AG10803 (cell line): ENCODE results near the gene RYK.
"Not testable (repeated sequence)": the region's sequence is repeated elsewhere in the genome, so short reads cannot be mapped to it uniquely, and the experiment has no call there.

Experiments
- DNase-seq: peaks from one replicate; pipeline ENCODE4 v3.0.0; 2010; ENCODE audit warnings: low read depth
- H3K4me3 ChIP-seq: 2 replicates; pipeline ENCODE4 v1.5.1; 2011; ENCODE audit warnings: mild to moderate bottlenecking, low read length, control low read depth
- TF ChIP-seq, protein P1 (sequence below): conservative IDR thresholded peaks from 2 replicates; pipeline ENCODE4 v1.5.1; 2011; ENCODE audit warnings: mild to moderate bottlenecking, low read length, control low read depth, inconsistent platforms

RYK gene

DNA sequence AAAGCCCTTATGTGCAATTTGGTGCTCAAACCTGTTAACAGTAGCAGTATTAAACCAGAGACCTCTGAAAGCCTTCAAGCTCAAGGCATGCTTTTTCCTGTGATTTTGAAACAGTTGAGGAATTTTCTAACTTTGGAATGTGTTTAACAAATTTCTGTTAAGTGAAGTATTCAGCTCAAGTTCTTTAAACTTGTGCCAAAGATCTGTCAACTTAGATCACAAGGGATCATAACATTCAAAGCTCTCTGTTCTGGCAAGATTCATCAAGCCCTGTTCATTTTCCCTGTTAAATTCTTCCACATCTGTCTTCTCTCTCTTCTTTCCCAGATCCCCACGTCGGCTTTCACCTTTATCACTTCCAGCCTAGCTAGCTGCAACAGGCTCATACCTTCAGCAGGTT lies 28.8 kb upstream of the RYK start:
- TF ChIP-seq, protein P1, sequence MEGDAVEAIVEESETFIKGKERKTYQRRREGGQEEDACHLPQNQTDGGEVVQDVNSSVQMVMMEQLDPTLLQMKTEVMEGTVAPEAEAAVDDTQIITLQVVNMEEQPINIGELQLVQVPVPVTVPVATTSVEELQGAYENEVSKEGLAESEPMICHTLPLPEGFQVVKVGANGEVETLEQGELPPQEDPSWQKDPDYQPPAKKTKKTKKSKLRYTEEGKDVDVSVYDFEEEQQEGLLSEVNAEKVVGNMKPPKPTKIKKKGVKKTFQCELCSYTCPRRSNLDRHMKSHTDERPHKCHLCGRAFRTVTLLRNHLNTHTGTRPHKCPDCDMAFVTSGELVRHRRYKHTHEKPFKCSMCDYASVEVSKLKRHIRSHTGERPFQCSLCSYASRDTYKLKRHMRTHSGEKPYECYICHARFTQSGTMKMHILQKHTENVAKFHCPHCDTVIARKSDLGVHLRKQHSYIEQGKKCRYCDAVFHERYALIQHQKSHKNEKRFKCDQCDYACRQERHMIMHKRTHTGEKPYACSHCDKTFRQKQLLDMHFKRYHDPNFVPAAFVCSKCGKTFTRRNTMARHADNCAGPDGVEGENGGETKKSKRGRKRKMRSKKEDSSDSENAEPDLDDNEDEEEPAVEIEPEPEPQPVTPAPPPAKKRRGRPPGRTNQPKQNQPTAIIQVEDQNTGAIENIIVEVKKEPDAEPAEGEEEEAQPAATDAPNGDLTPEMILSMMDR, result no peak
- no peak overlapping the region for H3K4me3 ChIP-seq
- DNase-seq, result peak; percentile 54

GRCh38 chr3:134277066-134277660 lies 26.5 kb upstream of the RYK start:
- no peak overlapping the region for H3K4me3 ChIP-seq
- TF ChIP-seq, protein P1, result no peak
- no peak for DNase-seq

DNA sequence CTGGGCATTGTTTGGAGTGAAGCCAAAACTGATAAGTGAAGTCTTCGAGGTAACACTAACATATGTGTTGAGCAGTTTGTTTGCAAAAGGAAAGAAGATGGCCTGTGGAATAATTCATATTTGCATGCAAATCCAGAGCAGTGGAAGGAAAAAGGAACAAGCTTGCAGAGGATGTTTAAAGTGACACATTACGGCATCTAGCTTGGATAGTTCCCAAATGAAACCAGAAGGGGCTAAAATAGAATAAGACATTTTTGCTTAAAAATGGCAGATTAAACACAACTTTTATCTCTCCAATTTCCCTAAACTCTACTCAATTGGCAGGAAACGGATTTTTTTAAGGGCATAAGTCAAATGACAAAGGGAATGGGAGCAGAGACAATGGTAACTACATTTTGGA lies 25.4 kb upstream of the RYK start:
- no peak for DNase-seq
- no peak overlapping the region for H3K4me3 ChIP-seq
- TF ChIP-seq, protein P1, result no peak

- not testable (repeated sequence) for H3K4me3 ChIP-seq, DNase-seq
Observed at GRCh38 chr3:134275110-134275509, 24.5 kb upstream of the RYK start.

DNA sequence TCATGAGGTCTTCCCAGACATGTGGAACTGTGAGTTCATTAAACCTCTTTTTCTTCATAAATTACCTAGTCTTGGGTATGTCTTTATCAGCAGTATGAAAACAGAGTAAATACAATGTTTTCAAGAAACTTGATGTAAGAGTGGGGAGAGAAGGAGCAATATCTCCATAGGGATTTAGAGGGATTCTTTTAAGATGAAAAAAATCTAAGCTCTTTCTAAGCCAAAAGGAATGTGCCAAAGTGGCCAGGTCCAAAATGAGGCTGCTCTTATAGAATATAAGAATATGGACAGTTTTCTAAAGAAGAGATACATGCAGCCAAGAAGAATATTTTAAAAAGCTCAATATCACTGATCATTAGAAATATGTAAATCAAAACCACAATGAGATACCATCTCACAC lies 23.9 kb upstream of the RYK start:
- TF ChIP-seq, protein P1, result no peak
- DNase-seq, result peak; percentile 32
- no peak overlapping the region for H3K4me3 ChIP-seq

DNA sequence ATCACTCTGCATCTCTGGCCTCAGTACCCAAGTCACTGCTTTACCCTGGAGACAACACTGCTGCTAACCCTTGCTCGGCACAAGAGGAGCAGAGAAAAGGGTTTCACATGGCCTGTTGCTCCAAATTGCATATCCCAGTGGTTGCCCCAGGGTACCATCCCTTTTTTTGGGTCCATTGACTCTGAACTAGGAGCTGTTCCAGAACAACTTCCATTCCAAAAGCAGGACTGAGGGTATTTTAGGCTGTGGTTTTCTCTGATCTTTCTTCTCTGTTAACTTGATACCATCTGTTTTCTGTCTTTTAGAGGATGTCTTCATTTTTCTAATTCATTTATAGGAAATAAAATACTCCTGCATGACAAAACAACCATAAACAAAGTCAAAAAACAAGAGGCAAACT lies 17.3 kb upstream of the RYK start:
- DNase-seq, result no peak
- TF ChIP-seq, protein P1, result no peak
- no peak overlapping the region for H3K4me3 ChIP-seq

DNA sequence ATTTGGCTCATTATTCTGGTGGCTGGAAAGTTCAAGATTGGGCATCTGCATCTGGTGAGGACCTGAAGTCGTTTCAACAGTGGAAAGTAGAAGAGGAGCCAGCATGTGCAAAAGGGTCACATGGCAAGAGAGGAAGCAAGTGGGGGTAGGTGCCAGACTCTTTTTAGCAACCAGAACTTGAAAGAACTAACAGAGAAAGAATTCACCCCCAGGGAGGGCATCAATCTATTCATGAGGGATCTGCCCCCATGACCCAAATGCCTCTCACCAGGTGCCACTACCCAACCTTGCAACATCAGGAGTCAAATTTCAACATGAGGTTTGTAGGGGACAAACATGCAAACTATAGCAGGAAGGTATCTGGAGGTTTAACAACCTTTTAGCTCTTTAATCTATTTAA lies 10.3 kb upstream of the RYK start:
- TF ChIP-seq, protein P1, result no peak
- DNase-seq, result no peak
- no peak overlapping the region for H3K4me3 ChIP-seq
